Measurements from ENCODE around the gene SLC27A2.

The SLC27A2 gene

DNA sequence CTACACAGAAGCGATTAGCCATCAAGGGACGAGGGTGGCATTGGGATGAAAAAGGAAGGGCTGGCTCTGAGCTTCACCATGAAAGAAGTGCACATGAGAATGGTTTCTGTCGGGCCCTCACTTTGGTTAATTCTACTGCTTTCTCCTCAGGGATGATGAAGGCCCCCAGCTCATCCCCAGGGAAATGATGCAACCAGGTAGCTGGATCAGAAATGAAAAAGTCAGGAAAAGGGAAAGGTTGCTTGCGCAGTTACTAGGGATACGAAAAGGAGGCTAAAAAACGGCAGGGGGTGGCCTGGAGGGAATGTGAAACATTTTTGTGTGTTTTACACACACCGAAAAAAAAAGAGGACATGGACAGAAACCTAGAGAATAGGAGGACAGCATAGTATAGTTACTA lies 1.4 kb upstream of the SLC27A2 start:
- H3K9ac ChIP-seq (ENCODE audit: low read depth in 1 of 2, low read length in 2 of 2) = no peak overlapping the region
- no peak overlapping the region for H3K27ac ChIP-seq (ENCODE audit: low read depth in 2 of 2, low read length in 2 of 2)
- peaks cover 4 to 5% of the 10 kb centered on the region in 2 donors for H3K27me3 ChIP-seq (ENCODE audit: control insufficient read depth in 2 of 2, insufficient read depth in 2 of 2, low read length in 2 of 2)
- H3K9me3 ChIP-seq (ENCODE audit: control insufficient read depth in 2 of 2, low read length in 2 of 2) = no peaks in the 10 kb centered on the region
- no peaks in the 10 kb centered on the region for H3K36me3 ChIP-seq (ENCODE audit: control insufficient read depth in 2 of 2, insufficient read depth in 2 of 2, low read length in 2 of 2)
- no peak overlapping the region for H3K4me3 ChIP-seq (ENCODE audit: low read length in 2 of 2)
- peaks cover 5 to 8% of the 10 kb centered on the region in 2 donors for H3K4me1 ChIP-seq (ENCODE audit: control insufficient read depth in 2 of 2, insufficient read depth in 2 of 2, low read length in 2 of 2)

- Histone ChIP-seq H3K27me3 (ENCODE audit: control insufficient read depth in 2 of 2, insufficient read depth in 2 of 2, low read length in 2 of 2) (peaks cover 4 to 5% of the 10 kb centered on the region in 2 donors), H3K4me3 (ENCODE audit: low read length in 2 of 2) (peak overlapping the region; percentile 79 to 85), H3K36me3 (ENCODE audit: control insufficient read depth in 2 of 2, insufficient read depth in 2 of 2, low read length in 2 of 2) (no peaks in the 10 kb centered on the region), H3K9ac (ENCODE audit: low read depth in 1 of 2, low read length in 2 of 2) (peak overlapping the region in 1 of 2 donors; percentile 77), H3K9me3 (ENCODE audit: control insufficient read depth in 2 of 2, low read length in 2 of 2) (no peaks in the 10 kb centered on the region), H3K27ac (ENCODE audit: low read depth in 2 of 2, low read length in 2 of 2) (no peak overlapping the region), H3K4me1 (ENCODE audit: control insufficient read depth in 2 of 2, insufficient read depth in 2 of 2, low read length in 2 of 2) (peaks cover 5 to 8% of the 10 kb centered on the region in 2 donors)
Observed at GRCh38 chr15:50181201-50181968, 611 bp upstream of the SLC27A2 start.

DNA sequence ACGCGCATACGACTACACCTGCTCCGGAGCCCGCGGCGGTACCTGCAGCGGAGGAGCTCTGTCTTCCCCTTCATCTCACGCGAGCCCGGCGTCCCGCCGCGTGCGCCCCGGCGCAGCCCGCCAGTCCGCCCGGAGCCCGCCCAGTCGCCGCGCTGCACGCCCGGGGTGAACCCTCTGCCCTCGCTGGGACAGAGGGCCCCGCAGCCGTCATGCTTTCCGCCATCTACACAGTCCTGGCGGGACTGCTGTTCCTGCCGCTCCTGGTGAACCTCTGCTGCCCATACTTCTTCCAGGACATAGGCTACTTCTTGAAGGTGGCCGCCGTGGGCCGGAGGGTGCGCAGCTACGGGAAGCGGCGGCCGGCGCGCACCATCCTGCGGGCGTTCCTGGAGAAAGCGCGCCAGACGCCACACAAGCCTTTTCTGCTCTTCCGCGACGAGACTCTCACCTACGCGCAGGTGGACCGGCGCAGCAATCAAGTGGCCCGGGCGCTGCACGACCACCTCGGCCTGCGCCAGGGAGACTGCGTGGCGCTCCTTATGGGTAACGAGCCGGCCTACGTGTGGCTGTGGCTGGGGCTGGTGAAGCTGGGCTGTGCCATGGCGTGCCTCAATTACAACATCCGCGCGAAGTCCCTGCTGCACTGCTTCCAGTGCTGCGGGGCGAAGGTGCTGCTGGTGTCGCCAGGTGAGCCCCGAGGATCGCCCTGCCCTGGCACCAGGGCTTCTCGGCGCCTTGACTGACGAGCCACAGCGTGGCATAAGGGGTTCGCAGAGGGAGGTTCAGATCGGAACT lies 420 bp downstream of the SLC27A2 start:
- no peaks in the 10 kb centered on the region for H3K9me3 ChIP-seq (ENCODE audit: control insufficient read depth in 2 of 2, low read length in 2 of 2)
- H3K4me3 ChIP-seq (ENCODE audit: low read length in 2 of 2) = peak overlapping the region; percentile 79 to 85
- H3K4me1 ChIP-seq (ENCODE audit: control insufficient read depth in 2 of 2, insufficient read depth in 2 of 2, low read length in 2 of 2) = peaks cover 8% of the 10 kb centered on the region in 2 donors
- no peaks in the 10 kb centered on the region for H3K36me3 ChIP-seq (ENCODE audit: control insufficient read depth in 2 of 2, insufficient read depth in 2 of 2, low read length in 2 of 2)
- peak overlapping the region; percentile 9 to 34 for H3K27ac ChIP-seq (ENCODE audit: low read depth in 2 of 2, low read length in 2 of 2)
- peak overlapping the region; percentile 60 to 77 for H3K9ac ChIP-seq (ENCODE audit: low read depth in 1 of 2, low read length in 2 of 2)
- peaks cover 4 to 5% of the 10 kb centered on the region in 2 donors for H3K27me3 ChIP-seq (ENCODE audit: control insufficient read depth in 2 of 2, insufficient read depth in 2 of 2, low read length in 2 of 2)

DNA sequence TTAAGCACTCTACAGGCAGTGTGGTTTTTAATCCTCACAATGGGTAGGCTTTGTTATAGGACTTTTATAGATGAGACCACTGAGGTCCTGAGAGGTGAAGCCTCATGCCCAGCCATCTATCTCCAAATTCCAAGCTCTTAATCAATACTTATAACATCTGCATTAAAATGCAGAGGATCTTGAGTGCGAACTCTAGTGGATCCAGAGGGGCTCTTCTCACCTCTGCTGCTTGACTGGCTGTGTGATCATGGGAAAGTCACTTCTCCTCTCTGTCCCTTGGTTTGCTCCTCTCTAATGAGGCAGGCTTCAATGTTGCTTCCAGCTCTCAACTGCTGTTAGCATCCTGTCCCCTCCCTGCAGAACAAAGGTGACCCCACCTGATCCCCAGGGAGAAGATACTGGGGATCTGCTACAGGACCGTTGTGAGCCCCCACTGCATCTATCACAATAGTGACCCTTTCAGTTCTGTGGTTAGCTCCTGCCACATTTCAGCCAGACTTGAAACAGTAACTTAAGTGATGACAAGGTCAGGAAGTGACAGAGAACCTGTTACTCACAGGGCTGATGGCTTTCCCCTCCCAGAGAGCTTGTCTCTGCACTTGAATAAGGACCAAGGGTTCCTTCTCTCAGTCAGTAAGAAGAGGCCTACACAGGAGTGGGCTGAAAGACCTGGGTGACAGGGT lies 1.3 kb downstream of the SLC27A2 start:
- Histone ChIP-seq H3K4me1 (ENCODE audit: control insufficient read depth in 2 of 2, insufficient read depth in 2 of 2, low read length in 2 of 2) (peaks cover 8% of the 10 kb centered on the region in 2 donors), H3K9ac (ENCODE audit: low read depth in 1 of 2, low read length in 2 of 2) (peak overlapping the region; percentile 60 to 77), H3K4me3 (ENCODE audit: low read length in 2 of 2) (peak overlapping the region; percentile 79 to 85), H3K36me3 (ENCODE audit: control insufficient read depth in 2 of 2, insufficient read depth in 2 of 2, low read length in 2 of 2) (no peaks in the 10 kb centered on the region), H3K27ac (ENCODE audit: low read depth in 2 of 2, low read length in 2 of 2) (no peak overlapping the region), H3K27me3 (ENCODE audit: control insufficient read depth in 2 of 2, insufficient read depth in 2 of 2, low read length in 2 of 2) (peaks cover 4 to 5% of the 10 kb centered on the region in 2 donors), H3K9me3 (ENCODE audit: control insufficient read depth in 2 of 2, low read length in 2 of 2) (no peaks in the 10 kb centered on the region)

GRCh38 chr15:50184863-50185504 lies 3.0 kb downstream of the SLC27A2 start:
- no peak overlapping the region for H3K27ac ChIP-seq (ENCODE audit: low read depth in 2 of 2, low read length in 2 of 2)
- H3K4me1 ChIP-seq (ENCODE audit: control insufficient read depth in 2 of 2, insufficient read depth in 2 of 2, low read length in 2 of 2) = peaks cover 8 to 11% of the 10 kb centered on the region in 2 donors
- no peaks in the 10 kb centered on the region for H3K9me3 ChIP-seq (ENCODE audit: control insufficient read depth in 2 of 2, low read length in 2 of 2)
- no peaks in the 10 kb centered on the region for H3K36me3 ChIP-seq (ENCODE audit: control insufficient read depth in 2 of 2, insufficient read depth in 2 of 2, low read length in 2 of 2)
- H3K9ac ChIP-seq (ENCODE audit: low read depth in 1 of 2, low read length in 2 of 2) = no peak overlapping the region
- peak overlapping the region in 1 of 2 donors; percentile 9 for H3K4me3 ChIP-seq (ENCODE audit: low read length in 2 of 2)
- peaks cover 4 to 5% of the 10 kb centered on the region in 2 donors for H3K27me3 ChIP-seq (ENCODE audit: control insufficient read depth in 2 of 2, insufficient read depth in 2 of 2, low read length in 2 of 2)

DNA sequence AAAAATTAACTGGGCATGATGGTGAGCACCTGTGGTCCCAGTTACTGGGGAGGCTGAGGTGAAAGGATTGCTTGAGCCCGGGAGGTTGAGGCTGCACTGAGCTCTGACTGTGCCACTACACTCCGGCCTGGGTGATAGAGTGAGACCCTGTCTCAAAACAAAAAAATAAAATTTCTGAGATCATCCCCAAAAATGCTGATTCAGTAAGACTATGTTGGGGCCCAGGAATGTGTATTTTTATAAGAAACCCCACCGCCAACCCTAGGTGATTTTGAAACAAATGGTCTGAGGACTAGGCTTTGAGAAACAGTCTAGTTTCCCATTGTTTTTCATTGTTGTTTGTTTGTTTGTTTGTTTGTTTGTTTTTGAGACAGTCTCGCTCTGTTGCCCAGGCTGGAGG lies 4.1 kb downstream of the SLC27A2 start:
- no peak overlapping the region for H3K4me3 ChIP-seq (ENCODE audit: low read length in 2 of 2)
- H3K4me1 ChIP-seq (ENCODE audit: control insufficient read depth in 2 of 2, insufficient read depth in 2 of 2, low read length in 2 of 2) = peaks cover 8 to 11% of the 10 kb centered on the region in 2 donors
- peaks cover 4 to 5% of the 10 kb centered on the region in 2 donors for H3K27me3 ChIP-seq (ENCODE audit: control insufficient read depth in 2 of 2, insufficient read depth in 2 of 2, low read length in 2 of 2)

DNA sequence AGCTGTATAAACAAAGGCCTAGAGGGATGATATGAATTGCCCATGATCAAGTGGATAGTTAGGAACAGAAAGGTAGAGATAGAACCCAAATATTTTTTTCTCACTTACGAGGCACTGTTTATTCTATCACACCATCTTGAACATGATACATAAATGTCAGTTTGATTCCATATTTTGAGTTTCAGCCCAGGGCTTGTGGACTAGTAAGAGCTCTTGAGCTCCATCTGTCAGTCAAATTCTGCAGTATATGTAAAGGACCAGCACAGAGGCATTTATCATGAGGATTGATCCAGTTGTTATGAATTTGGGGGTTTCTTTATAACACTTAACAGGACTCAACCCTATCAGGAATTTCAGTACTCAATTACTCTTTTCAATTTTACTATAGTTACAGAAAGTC lies 4.8 kb downstream of the SLC27A2 start:
- H3K27me3 ChIP-seq (ENCODE audit: control insufficient read depth in 2 of 2, insufficient read depth in 2 of 2, low read length in 2 of 2) = peaks cover 1 to 4% of the 10 kb centered on the region in 2 donors
- no peaks in the 10 kb centered on the region for H3K36me3 ChIP-seq (ENCODE audit: control insufficient read depth in 2 of 2, insufficient read depth in 2 of 2, low read length in 2 of 2)
- no peak overlapping the region for H3K9ac ChIP-seq (ENCODE audit: low read depth in 1 of 2, low read length in 2 of 2)
- H3K4me3 ChIP-seq (ENCODE audit: low read length in 2 of 2) = no peak overlapping the region
- peaks cover 5 to 11% of the 10 kb centered on the region in 2 donors for H3K4me1 ChIP-seq (ENCODE audit: control insufficient read depth in 2 of 2, insufficient read depth in 2 of 2, low read length in 2 of 2)
- no peaks in the 10 kb centered on the region for H3K9me3 ChIP-seq (ENCODE audit: control insufficient read depth in 2 of 2, low read length in 2 of 2)
- H3K27ac ChIP-seq (ENCODE audit: low read depth in 2 of 2, low read length in 2 of 2) = no peak overlapping the region

More for the DNA sequence above, 4.1 kb downstream of the SLC27A2 start:
- Histone ChIP-seq H3K27ac (ENCODE audit: low read depth in 2 of 2, low read length in 2 of 2) (no peak overlapping the region), H3K9me3 (ENCODE audit: control insufficient read depth in 2 of 2, low read length in 2 of 2) (no peaks in the 10 kb centered on the region), H3K9ac (ENCODE audit: low read depth in 1 of 2, low read length in 2 of 2) (no peak overlapping the region), H3K36me3 (ENCODE audit: control insufficient read depth in 2 of 2, insufficient read depth in 2 of 2, low read length in 2 of 2) (no peaks in the 10 kb centered on the region)

DNA sequence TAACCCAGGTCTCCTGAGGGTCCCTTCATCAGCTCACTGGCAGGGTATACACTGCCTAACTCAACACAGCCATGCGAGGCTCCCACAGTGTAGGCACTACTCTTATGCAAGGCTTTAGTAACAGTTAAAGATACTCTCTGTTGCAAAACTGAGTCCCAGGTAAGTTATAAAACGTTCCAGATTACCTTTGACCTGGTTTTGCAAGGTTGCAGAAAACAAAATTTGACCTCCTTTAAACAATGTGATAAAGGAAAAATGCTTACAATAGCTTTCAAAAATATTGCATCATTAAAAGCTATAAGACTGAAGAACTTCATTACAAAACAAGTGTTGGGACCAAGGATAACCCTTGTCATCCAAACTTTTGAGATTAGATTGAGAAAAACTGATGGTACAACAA lies 5.5 kb downstream of the SLC27A2 start:
- H3K4me3 ChIP-seq (ENCODE audit: low read length in 2 of 2) = no peak overlapping the region
- no peaks in the 10 kb centered on the region for H3K9me3 ChIP-seq (ENCODE audit: control insufficient read depth in 2 of 2, low read length in 2 of 2)
- no peak overlapping the region for H3K27ac ChIP-seq (ENCODE audit: low read depth in 2 of 2, low read length in 2 of 2)
- no peaks in the 10 kb centered on the region for H3K36me3 ChIP-seq (ENCODE audit: control insufficient read depth in 2 of 2, insufficient read depth in 2 of 2, low read length in 2 of 2)
- H3K4me1 ChIP-seq (ENCODE audit: control insufficient read depth in 2 of 2, insufficient read depth in 2 of 2, low read length in 2 of 2) = peaks cover 3 to 11% of the 10 kb centered on the region in 2 donors
- peaks cover 0 to 4% of the 10 kb centered on the region in 2 donors for H3K27me3 ChIP-seq (ENCODE audit: control insufficient read depth in 2 of 2, insufficient read depth in 2 of 2, low read length in 2 of 2)
- H3K9ac ChIP-seq (ENCODE audit: low read depth in 1 of 2, low read length in 2 of 2) = no peak overlapping the region

DNA sequence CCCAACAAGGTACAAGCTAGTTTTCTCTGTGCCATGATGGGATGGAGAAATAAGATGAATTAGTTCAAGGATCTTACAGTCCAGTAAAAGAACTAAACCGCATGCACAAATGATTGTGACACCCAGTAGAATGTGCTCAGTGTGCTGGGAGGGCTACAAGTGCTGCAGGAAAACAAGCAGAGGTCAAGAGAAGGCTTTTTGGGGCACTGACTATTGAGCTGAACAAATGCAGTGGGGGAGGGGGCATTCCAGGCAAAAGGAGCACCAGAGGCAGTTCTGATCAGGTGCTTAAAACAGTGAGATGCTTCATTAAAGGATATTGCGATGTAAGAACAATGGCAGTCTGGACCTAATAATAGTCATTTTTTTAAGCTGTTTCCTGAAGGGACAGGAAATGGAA lies 6.0 kb downstream of the SLC27A2 start:
- Histone ChIP-seq H3K4me1 (ENCODE audit: control insufficient read depth in 2 of 2, insufficient read depth in 2 of 2, low read length in 2 of 2) (peaks cover 0 to 8% of the 10 kb centered on the region in 2 donors), H3K4me3 (ENCODE audit: low read length in 2 of 2) (no peak overlapping the region), H3K9ac (ENCODE audit: low read depth in 1 of 2, low read length in 2 of 2) (no peak overlapping the region), H3K9me3 (ENCODE audit: control insufficient read depth in 2 of 2, low read length in 2 of 2) (no peaks in the 10 kb centered on the region), H3K27me3 (ENCODE audit: control insufficient read depth in 2 of 2, insufficient read depth in 2 of 2, low read length in 2 of 2) (peaks cover 0 to 4% of the 10 kb centered on the region in 2 donors), H3K36me3 (ENCODE audit: control insufficient read depth in 2 of 2, insufficient read depth in 2 of 2, low read length in 2 of 2) (no peaks in the 10 kb centered on the region), H3K27ac (ENCODE audit: low read depth in 2 of 2, low read length in 2 of 2) (no peak overlapping the region)
